GM23248 (cell line): ENCODE data around the gene ARID4B.

ENCODE experiments used
- EZH2 ChIP-seq: fragments of 200-600 bp; sonication (generic); IDR thresholded peaks from 2 replicates; pipeline ENCODE4 v1.6.1; 2018; ENCODE audit warnings: antibody characterized with exemption, mild to moderate bottlenecking; ENCODE audit not compliant: insufficient read depth, poor library complexity, severe bottlenecking
- EZH2phosphoT487 ChIP-seq: fragments of 200-600 bp; sonication (generic); IDR thresholded peaks from 2 replicates; pipeline ENCODE4 v1.6.1; 2018; ENCODE audit warnings: antibody characterized with exemption, moderate library complexity, mild to moderate bottlenecking, low read depth; ENCODE audit not compliant: insufficient read depth

DNA sequence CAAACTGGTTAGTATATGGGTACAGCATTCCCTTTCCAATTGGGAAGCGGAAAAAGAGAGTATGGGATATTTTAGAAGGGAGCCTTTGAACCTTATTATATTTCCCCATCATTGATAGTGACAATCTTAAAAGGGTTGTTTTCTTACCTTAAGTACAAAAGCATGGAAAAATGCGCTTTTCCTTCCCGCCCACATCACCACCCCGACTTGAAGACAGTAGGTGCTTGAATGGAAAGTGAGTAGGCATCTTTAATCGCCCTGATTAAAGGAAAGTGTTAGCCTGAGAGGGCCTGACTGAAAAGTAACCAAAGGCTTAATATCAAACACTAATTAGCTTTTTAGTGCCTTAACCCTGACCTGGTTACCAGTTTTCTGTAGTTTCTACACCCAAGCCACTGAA lies 15.7 kb upstream of the ARID4B start:
- TF ChIP-seq EZH2, result no peak
- no peak for TF ChIP-seq EZH2phosphoT487
